ENCODE results near the gene LYZL4. TPM values are rescaled to one million over a fixed set of nuclear protein-coding genes. Genes with fewer than 3 reads are reported as not detected.

LYZL4 gene
- total and polyA plus RNA-seq, 2 of the 13 experiments (the other 11 are each of a cell fraction or from before 2014, with no cell fraction given): not detected

- Histone ChIP-seq H3K4me3 (replicated peaks in 1 of 3; ENCODE audit: insufficient read depth in 1 of 3, low read depth in 2 of 3, low read length in 3 of 3) (no peak overlapping the region), H2AFZ (ENCODE audit: low read length) (no peak overlapping the region), H3K9me3 (ENCODE audit: low read length) (no peaks in the 10 kb centered on the region), H3K36me3 (replicated peaks in 1 of 2; ENCODE audit: control insufficient read depth in 1 of 2, insufficient read depth in 2 of 2, low read length in 2 of 2) (no peaks in the 10 kb centered on the region), H3K27ac (ENCODE audit: extremely low read length, insufficient read depth, low read length) (no peak overlapping the region), H3K4me2 (ENCODE audit: low read depth, low read length) (no peak overlapping the region), H4K20me1 (ENCODE audit: insufficient read depth, low read length) (no peaks in the 10 kb centered on the region), H3K4me1 (ENCODE audit: insufficient read depth, low read length) (no peaks in the 10 kb centered on the region), H3K79me2 (ENCODE audit: insufficient read depth, low read length) (no peaks in the 10 kb centered on the region), H3K9ac (ENCODE audit: insufficient read depth, low read depth, low read length) (no peak overlapping the region), H3K27me3 (ENCODE audit: control insufficient read depth in 1 of 2, insufficient read depth in 2 of 2, low read length in 2 of 2) (no peaks in the 10 kb centered on the region; a peak in 1 of 5 replicates)
- DNase-seq (ENCODE audit: low spot score) (no peak), FAIRE-seq (no peak), ATAC-seq (no peak)
- in situ Hi-C loops (cut with HindIII; ENCODE audit: extremely low pct_ligation_motif_present, low pct_unique_long_range_greater_than_20kb) (no loop called here), intact Hi-C loops (cut with micrococcal nuclease; ENCODE audit: unreplicated experiment) (no loop called here)
- CTCF ChIA-PET (ENCODE audit: low intra/inter-chr PET ratio, low total read pairs): no interaction called here
- no TSS peak for BruUV-seq (replicated peaks)
- WGBS (ENCODE audit: low lambda C conversion rate): 3% methylated on average over 3 of the region's 3 CpGs
- POLR2A ChIA-PET: no interaction called here
- TF ChIP-seq GATAD1 (CRISPR knock-in tag; IDR thresholded peaks at IDR 0.05) (no peak), ZKSCAN1 (IDR thresholded peaks at IDR 0.05; ENCODE audit: low read length) (peak; percentile 59)
These were observed 43.9 kb downstream of the LYZL4 start for GRCh38 chr3:42366550-42366949.

- Histone ChIP-seq H3K4me3 (replicated peaks in 1 of 3; ENCODE audit: insufficient read depth in 1 of 3, low read depth in 2 of 3, low read length in 3 of 3) (no peak overlapping the region), H3K27ac (ENCODE audit: extremely low read length, insufficient read depth, low read length) (no peak overlapping the region), H3K27me3 (ENCODE audit: control insufficient read depth in 1 of 2, insufficient read depth in 2 of 2, low read length in 2 of 2) (no peaks in the 10 kb centered on the region), H3K9ac (ENCODE audit: insufficient read depth, low read depth, low read length) (no peak overlapping the region), H3K4me1 (ENCODE audit: insufficient read depth, low read length) (no peaks in the 10 kb centered on the region), H3K9me3 (ENCODE audit: low read length) (no peaks in the 10 kb centered on the region), H2AFZ (ENCODE audit: low read length) (no peak overlapping the region), H4K20me1 (ENCODE audit: insufficient read depth, low read length) (no peaks in the 10 kb centered on the region), H3K4me2 (ENCODE audit: low read depth, low read length) (no peak overlapping the region), H3K36me3 (replicated peaks in 1 of 2; ENCODE audit: control insufficient read depth in 1 of 2, insufficient read depth in 2 of 2, low read length in 2 of 2) (no peaks in the 10 kb centered on the region), H3K79me2 (ENCODE audit: insufficient read depth, low read length) (no peaks in the 10 kb centered on the region)
- POLR2A ChIA-PET: no interaction called here
- intact Hi-C loops (cut with micrococcal nuclease; ENCODE audit: unreplicated experiment): no loop called here
- no TSS peak for BruUV-seq (replicated peaks)
- DNase-seq (ENCODE audit: low spot score): no peak
- CTCF ChIA-PET (ENCODE audit: low intra/inter-chr PET ratio, low total read pairs): no interaction called here
- in situ Hi-C loops (cut with HindIII; ENCODE audit: extremely low pct_ligation_motif_present, low pct_unique_long_range_greater_than_20kb): no loop called here
- 8% methylated on average over 1 of the region's 1 CpG for WGBS (ENCODE audit: low lambda C conversion rate)
- no peak for ATAC-seq
- no peak for FAIRE-seq
- no peak for TF ChIP-seq ZNF737 (CRISPR knock-in tag; IDR thresholded peaks at IDR 0.05; ENCODE audit: borderline replicate concordance)
- no peak for TF ChIP-seq HNRNPH1 (optimal IDR thresholded peaks at IDR 0.05; ENCODE audit: low read depth, low read length)
- TF ChIP-seq MLLT10 (CRISPR knock-in tag; IDR thresholded peaks at IDR 0.05): no peak
- TF ChIP-seq GTF3A (CRISPR knock-in tag; conservative IDR thresholded peaks at IDR 0.05): no peak
- TF ChIP-seq ARNTL (CRISPR knock-in tag; IDR thresholded peaks at IDR 0.05): no peak
- TF ChIP-seq PBX3 (CRISPR knock-in tag; IDR thresholded peaks at IDR 0.05; ENCODE audit: borderline replicate concordance): no peak
- no peak for TF ChIP-seq ZNF567 (CRISPR knock-in tag; IDR thresholded peaks at IDR 0.05; ENCODE audit: borderline replicate concordance)
- TF ChIP-seq, protein P1, sequence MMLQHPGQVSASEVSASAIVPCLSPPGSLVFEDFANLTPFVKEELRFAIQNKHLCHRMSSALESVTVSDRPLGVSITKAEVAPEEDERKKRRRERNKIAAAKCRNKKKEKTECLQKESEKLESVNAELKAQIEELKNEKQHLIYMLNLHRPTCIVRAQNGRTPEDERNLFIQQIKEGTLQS (CRISPR knock-in tag; IDR thresholded peaks at IDR 0.05): no peak
- TF ChIP-seq, protein P2, sequence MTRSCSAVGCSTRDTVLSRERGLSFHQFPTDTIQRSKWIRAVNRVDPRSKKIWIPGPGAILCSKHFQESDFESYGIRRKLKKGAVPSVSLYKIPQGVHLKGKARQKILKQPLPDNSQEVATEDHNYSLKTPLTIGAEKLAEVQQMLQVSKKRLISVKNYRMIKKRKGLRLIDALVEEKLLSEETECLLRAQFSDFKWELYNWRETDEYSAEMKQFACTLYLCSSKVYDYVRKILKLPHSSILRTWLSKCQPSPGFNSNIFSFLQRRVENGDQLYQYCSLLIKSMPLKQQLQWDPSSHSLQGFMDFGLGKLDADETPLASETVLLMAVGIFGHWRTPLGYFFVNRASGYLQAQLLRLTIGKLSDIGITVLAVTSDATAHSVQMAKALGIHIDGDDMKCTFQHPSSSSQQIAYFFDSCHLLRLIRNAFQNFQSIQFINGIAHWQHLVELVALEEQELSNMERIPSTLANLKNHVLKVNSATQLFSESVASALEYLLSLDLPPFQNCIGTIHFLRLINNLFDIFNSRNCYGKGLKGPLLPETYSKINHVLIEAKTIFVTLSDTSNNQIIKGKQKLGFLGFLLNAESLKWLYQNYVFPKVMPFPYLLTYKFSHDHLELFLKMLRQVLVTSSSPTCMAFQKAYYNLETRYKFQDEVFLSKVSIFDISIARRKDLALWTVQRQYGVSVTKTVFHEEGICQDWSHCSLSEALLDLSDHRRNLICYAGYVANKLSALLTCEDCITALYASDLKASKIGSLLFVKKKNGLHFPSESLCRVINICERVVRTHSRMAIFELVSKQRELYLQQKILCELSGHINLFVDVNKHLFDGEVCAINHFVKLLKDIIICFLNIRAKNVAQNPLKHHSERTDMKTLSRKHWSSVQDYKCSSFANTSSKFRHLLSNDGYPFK (CRISPR knock-in tag; IDR thresholded peaks at IDR 0.05; ENCODE audit: borderline replicate concordance): no peak
- TF ChIP-seq PHF21A (CRISPR knock-in tag; IDR thresholded peaks at IDR 0.05): no peak
- TF ChIP-seq ATF2 (CRISPR knock-in tag; IDR thresholded peaks at IDR 0.05): no peak
- no peak for TF ChIP-seq ZNF878 (CRISPR knock-in tag; IDR thresholded peaks at IDR 0.05)
- TF ChIP-seq ZMAT3 (CRISPR knock-in tag; conservative IDR thresholded peaks at IDR 0.05): no peak
These were observed 53.1 kb downstream of the LYZL4 start for GRCh38 chr3:42357335-42357734.

Data from HepG2 (cell line).